Bronchial epithelial cell (primary cell): Measurements from ENCODE around the gene RAB15. TPM values are rescaled to one million over a fixed set of nuclear protein-coding genes. Genes with fewer than 3 reads are reported as not detected.

Experiments
- DNase-seq: peaks from one replicate; pipeline ENCODE4 v3.0.0-alpha.2; 2010; ENCODE audit warnings: low read depth
- FAIRE-seq: peaks from 2 replicates; lab custom pipeline; 2011; peaks lifted over from hg19 to GRCh38; lab: Jason Lieb, UNC
- H3K27me3 ChIP-seq: 2 replicates; pipeline ENCODE4 v1.5.1; 2011; ENCODE audit warnings: low read length; ENCODE audit not compliant: control insufficient read depth, insufficient read depth
- H3K36me3 ChIP-seq: 2 replicates; pipeline ENCODE4 v1.5.1; 2011; ENCODE audit warnings: low read length; ENCODE audit not compliant: control insufficient read depth, insufficient read depth
- H3K4me3 ChIP-seq: 2 replicates; pipeline ENCODE4 v1.5.1; 2011; ENCODE audit warnings: mild to moderate bottlenecking, low read depth, low read length, control low read depth
- CTCF ChIP-seq: IDR thresholded peaks from 2 replicates; pipeline ENCODE4 v1.5.1; 2011; ENCODE audit warnings: mild to moderate bottlenecking, moderate library complexity, low read length, control low read depth, inconsistent platforms; ENCODE audit not compliant: insufficient read depth, severe bottlenecking
- total RNA-seq: library from RNA; depleted of rRNA; stranded (reverse); fragments of >200 nt; gene quantifications from 2 replicates; pipeline ENCODE4 v1.2.1, GENCODE V29; 2014

RAB15 gene
- total RNA-seq, 1 donor from 2014 or later = not detected

- DNase-seq = no peak
- Histone ChIP-seq H3K36me3 (peaks cover 9% of the 10 kb centered on the region), H3K4me3 (no peak overlapping the region), H3K27me3 (no peaks in the 10 kb centered on the region)
- FAIRE-seq = no peak
- TF ChIP-seq CTCF = no peak
Observed at GRCh38 chr14:64931123-64931522, 41.0 kb downstream of the RAB15 start.

GRCh38 chr14:64930085-64930843 is 41.9 kb downstream of the RAB15 start:
- FAIRE-seq = no peak
- TF ChIP-seq CTCF = no peak
- H3K36me3 ChIP-seq = peaks cover 11% of the 10 kb centered on the region
- H3K27me3 ChIP-seq = no peaks in the 10 kb centered on the region
- DNase-seq = no peak
- no peak overlapping the region for H3K4me3 ChIP-seq

- Histone ChIP-seq H3K27me3 (no peaks in the 10 kb centered on the region), H3K4me3 (no peak overlapping the region), H3K36me3 (peaks cover 12% of the 10 kb centered on the region)
- FAIRE-seq (no peak), DNase-seq (no peak)
- no peak for TF ChIP-seq CTCF
Observed at GRCh38 chr14:64929014-64929359, 43.1 kb downstream of the RAB15 start.

- FAIRE-seq = no peak
- TF ChIP-seq CTCF = no peak
Observed at GRCh38 chr14:64928239-64929013, 43.7 kb downstream of the RAB15 start.

GRCh38 chr14:64927031-64927430 is 45.1 kb downstream of the RAB15 start:
- TF ChIP-seq CTCF = no peak
- DNase-seq (no peak), FAIRE-seq (no peak)
- Histone ChIP-seq H3K36me3 (peaks cover 11% of the 10 kb centered on the region), H3K4me3 (no peak overlapping the region), H3K27me3 (no peaks in the 10 kb centered on the region)

More at GRCh38 chr14:64928239-64929013, 43.7 kb downstream of the RAB15 start:
- H3K36me3 ChIP-seq = peaks cover 12% of the 10 kb centered on the region
- no peak for DNase-seq
- no peak overlapping the region for H3K4me3 ChIP-seq
- H3K27me3 ChIP-seq = no peaks in the 10 kb centered on the region
